ENCODE data around the gene CROCC.

Gene CROCC

GRCh38 chr1:16978567-16979474 lies 57.1 kb downstream of the CROCC start:
- in situ Hi-C loops (cut with MboI; ENCODE audit: low sequenced_read_pairs): no loop called here

DNA sequence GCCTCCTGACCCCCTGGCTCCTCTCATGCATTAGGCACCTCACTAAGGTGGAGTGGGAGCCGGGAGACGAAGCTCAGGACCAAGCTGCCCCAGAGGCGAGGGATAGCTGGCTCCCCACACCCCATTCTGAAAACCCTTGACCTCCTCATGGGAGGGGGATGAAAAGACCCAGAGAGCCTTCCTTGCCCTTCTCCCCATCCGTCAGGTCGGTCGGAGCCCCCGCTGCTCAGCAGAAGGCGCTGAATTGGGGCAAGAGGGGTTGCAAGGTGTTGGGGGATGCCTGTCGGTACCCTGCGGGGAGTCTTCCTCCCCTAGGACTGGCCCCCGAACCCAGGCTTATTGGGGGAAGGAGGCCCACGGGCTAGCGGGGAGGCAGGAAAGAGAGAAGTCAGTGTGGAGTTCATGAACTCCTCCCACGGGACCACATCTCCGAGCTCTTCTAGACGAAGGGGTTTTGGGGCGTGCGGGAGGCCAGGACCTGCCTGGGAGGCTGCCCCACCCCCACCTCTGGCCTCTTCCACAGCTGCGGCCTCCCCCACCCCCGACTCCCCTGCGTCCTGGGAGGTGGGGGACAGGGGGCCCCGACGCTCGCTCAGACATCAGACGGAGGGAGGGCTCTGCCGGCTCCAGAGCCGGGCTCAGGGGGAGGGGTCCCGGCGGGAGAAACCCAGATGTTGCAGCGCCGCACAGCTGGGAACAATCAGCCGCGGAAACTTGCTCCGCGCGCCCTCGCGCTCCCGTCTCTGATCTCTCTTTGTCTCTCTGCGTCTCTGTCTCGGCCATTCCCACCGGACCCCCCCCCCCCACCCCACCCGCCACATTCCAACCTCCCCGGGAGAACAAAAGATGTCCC lies 58.0 kb downstream of the CROCC start:
- in situ Hi-C loops (cut with MboI; ENCODE audit: low sequenced_read_pairs): no loop called here

GRCh38 chr1:16980473-16981268 lies 58.9 kb downstream of the CROCC start, which contains the start of gene MFAP2:
Gene MFAP2 (minus strand): TSS chr1:16980620. CDS start chr1:16978273, 2,347 bp downstream.
- in situ Hi-C loops (cut with MboI; ENCODE audit: low sequenced_read_pairs): no loop called here

- in situ Hi-C loops (cut with MboI; ENCODE audit: low sequenced_read_pairs): no loop called here
Measured at GRCh38 chr1:16981269-16981849, 59.6 kb downstream of the CROCC start.

- in situ Hi-C loops (cut with MboI; ENCODE audit: low sequenced_read_pairs): no loop called here
Measured at GRCh38 chr1:16982902-16983301, 61.2 kb downstream of the CROCC start.

DNA sequence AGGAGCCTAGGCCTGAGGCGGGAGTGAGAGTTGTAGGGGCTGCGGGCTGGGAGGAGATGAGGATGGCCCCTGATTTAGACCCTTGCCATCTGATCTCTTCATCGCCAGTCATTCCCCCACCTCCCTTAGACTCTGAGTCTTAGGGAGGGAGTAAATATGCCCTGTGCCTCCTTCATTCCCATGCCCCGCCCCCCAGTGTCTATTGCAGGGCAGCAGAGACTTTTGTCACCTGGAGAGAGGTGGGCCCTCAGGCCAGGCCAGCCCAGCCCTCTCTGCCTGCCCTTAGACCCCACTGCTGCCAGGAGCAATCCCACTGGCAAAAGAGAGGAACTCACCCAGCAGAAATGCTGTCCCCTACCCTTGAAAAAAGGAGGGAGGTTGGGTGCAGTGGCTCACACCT lies 61.9 kb downstream of the CROCC start:
- in situ Hi-C loops (cut with MboI; ENCODE audit: low sequenced_read_pairs): no loop called here

DNA sequence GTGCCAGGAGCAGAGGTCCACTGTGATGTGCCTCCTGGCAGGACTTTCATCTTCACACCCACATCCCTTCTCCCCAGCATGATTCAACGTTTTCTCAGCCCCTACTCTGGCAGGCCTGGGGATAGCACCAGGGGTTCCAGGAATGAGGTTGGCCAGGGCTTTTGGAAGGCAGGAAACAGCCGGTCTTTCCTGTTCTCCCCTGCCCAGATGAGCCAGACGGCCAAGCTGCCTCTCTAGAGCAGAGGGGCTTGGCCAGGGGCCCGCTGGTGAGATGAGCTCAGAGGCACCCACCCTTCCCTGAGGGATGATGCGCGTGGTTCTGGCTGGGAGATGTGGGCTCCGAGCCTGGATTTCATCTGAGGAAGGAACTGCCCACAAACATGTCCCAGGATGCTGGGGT lies 63.0 kb downstream of the CROCC start:
- in situ Hi-C loops (cut with MboI; ENCODE audit: low sequenced_read_pairs): no loop called here

DNA sequence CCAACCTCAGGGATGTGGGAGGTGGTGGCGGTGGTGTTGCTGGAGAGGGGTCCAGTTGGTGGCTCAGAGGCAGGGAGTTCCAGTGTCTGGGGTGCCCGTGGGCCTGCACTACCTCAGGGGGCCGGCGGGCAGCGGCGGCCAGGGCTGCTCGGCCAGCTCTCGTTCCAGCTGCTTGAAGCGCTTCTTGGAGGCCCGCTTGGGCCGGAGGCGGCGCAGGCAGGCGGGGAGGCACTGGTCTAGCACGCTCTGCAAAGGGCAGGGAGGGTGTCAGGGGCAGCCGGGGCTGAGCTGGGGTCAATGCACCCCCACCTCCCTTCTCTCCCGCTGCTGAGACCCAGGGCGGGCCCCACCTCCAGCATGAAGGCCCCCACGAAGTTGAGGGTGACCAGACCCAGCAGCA lies 64.4 kb downstream of the CROCC start:
- in situ Hi-C loops (cut with MboI; ENCODE audit: low sequenced_read_pairs): no loop called here

DNA sequence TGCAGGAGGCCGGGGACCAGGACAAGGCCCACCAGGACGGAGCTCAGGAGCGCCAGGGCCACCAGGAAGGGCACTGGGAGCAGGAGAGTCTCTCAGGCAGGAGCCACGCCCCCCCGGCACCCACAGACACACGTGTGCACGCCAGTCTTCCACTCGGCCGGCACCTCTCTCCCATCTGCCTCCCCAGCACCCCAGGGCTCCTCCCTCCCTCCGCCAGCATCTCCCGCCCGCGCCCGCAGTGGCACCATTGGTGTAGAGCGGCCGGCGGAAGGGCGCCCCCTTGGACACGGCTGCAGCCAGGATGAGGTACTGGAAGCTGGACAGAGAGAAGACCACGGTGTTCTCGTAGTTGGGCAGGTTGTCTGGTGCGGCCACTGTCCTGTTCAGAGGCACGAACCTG lies 64.8 kb downstream of the CROCC start:
- in situ Hi-C loops (cut with MboI; ENCODE audit: low sequenced_read_pairs): no loop called here

DNA sequence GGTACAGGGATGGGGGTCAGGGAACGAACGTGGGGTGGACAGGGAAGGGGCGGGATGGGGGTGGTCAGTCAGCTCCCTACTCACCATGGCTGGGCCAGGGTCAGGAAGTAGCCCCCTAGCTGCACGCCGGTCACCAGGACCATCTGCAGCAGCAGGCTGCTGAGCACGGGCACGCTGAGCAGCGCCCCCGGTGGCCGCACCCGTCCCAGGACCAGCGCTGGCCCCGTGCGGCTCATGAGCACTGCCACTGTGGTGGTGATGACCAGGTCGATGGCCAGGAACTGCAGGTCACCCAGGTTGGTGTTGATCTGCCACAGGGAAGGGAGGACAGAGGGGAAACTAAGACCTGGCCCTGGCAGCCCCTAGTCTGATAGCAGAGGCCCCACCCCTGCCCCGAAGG lies 65.2 kb downstream of the CROCC start:
- in situ Hi-C loops (cut with MboI; ENCODE audit: low sequenced_read_pairs): no loop called here

GRCh38 chr1:16988210-16988609 lies 66.5 kb downstream of the CROCC start:
- in situ Hi-C loops (cut with MboI; ENCODE audit: low sequenced_read_pairs): no loop called here

GRCh38 chr1:16989676-16990391 lies 68.1 kb downstream of the CROCC start:
- in situ Hi-C loops (cut with MboI; ENCODE audit: low sequenced_read_pairs): no loop called here

DNA sequence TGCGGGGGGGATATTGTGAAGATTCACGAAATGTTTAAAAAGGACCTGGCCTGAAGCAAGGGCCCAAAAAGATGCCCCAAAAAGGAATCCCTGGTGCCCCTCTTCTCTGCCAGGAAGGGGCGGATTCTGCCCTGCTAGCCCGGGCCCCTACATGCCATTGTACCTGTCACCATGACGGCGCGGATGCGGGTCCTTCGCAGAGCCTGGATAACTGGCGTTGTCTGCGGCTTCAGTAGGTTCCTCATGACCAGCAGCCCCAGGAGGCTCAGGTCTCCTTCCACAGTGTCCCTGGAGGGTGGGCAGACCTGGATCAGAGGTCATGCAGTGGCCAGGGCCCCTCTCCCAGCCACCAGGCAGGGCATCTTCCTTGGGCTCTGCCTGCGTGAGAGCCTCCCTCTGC lies 69.8 kb downstream of the CROCC start:
- in situ Hi-C loops (cut with MboI; ENCODE audit: low sequenced_read_pairs): no loop called here

DNA sequence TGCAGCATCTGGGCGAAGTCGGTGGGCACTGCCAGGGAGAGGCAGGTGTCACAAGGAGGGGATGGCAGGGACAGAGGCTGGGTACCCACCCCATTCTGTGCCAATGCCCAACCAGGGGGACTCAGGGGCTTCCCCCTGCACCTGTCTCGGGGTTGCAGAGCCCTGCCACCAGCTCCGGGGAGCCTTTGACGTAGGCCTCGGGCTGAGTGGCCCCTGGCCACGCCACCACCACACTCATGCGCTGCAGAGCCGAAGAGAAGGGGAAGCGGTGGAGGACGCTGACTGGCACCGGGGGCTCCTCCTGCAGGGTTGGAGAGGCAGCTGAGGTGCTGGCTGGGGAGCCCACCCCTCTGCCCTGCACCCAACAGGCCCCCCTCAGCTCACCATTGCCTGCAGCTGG lies 70.4 kb downstream of the CROCC start:
- in situ Hi-C loops (cut with MboI; ENCODE audit: low sequenced_read_pairs): no loop called here

DNA sequence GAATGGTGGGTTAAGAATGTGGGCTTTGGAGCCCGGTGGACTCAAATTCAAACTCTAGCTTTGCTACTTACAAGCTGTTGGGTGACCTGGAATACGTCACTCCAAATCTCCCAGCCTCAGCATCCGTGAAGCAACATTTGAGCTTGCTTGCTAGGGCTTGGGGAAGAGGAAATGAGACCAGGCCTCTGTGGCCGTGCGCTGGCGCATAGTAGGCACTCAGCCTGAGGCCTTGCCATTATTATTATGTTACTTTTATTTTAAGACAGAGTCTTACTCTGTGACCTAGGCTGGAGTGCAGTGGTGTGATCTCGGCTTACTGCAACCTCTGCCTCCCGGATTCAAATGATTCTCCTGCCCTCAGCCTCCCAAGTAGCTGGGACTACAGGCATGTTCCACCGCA lies 70.9 kb downstream of the CROCC start:
- in situ Hi-C loops (cut with MboI; ENCODE audit: low sequenced_read_pairs): no loop called here

- in situ Hi-C loops (cut with MboI; ENCODE audit: low sequenced_read_pairs): no loop called here
Measured at GRCh38 chr1:16993521-16994038, 71.8 kb downstream of the CROCC start.

GRCh38 chr1:16996845-16997244 lies 75.1 kb downstream of the CROCC start:
- in situ Hi-C loops (cut with MboI; ENCODE audit: low sequenced_read_pairs): no loop called here

DNA sequence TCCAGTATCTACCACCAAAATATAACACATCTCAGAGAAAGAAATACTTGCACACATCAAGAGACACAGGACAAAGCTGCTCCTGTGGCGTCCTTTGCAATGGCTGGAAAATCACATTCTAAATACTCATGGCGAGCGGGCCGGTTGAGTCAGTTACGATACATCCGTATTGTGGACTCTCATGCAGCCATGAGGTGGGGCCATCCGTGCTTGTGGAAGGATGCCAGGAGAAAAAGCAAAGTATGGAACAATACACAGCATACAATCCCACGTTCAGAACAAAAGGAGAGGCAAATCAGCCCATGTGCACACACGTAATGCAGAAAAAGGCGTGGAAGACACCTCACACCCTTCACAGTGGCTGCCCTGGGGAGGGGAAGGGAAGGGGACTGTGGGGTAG lies 76.9 kb downstream of the CROCC start:
- in situ Hi-C loops (cut with MboI; ENCODE audit: low sequenced_read_pairs): no loop called here

GRCh38 chr1:16999863-17000262 lies 78.1 kb downstream of the CROCC start:
- in situ Hi-C loops (cut with MboI; ENCODE audit: low sequenced_read_pairs): no loop called here

All from HL-60/S4 (cell line).